Measurements from ENCODE around the gene ALPG.
"Not testable (repeated sequence)": the region's sequence is repeated elsewhere in the genome, so short reads cannot be mapped to it uniquely, and the experiment has no call there.

Gene ALPG

DNA sequence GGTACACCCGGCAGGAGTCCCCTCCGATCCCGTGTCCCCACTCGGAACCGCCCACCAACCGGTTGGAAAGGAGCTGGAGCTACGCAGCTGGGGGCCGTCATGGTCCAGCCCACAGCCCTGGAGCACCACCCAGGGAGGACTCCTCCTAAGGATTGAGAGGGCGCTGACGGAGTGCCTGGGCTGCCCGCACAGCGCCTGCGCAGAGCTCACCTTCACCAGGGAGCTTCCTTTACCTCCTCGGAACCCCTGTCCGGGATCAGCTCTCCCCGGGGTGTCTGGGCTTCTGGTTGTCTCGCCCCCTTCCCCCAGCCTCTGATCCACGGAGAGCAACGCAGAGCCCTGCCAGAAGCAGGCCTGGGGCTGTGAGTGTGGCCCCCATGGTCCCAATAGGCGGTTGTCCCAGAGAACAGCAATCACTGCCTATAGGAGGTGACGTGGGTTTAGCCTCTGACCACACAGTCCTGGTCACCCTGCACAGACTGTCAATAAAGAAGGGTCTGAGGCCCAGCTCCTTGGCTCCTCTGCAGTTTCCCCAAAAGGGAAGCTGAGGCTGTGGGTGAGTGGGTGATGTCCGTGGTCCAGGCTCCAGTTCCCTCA, 14.6 kb downstream of the ALPG start:
- Histone ChIP-seq H3K27me3 (ENCODE audit: insufficient read depth, low read length, poor library complexity) (no peaks in the 10 kb centered on the region), H3K9me3 (ENCODE audit: insufficient read depth, low read length, severe bottlenecking) (peaks cover 14% of the 10 kb centered on the region), H3K36me3 (ENCODE audit: insufficient read depth, low read length) (no peaks in the 10 kb centered on the region), H3K79me2 (ENCODE audit: insufficient read depth, low read length) (no peaks in the 10 kb centered on the region), H3K4me2 (ENCODE audit: insufficient read depth, low read length) (no peak overlapping the region), H4K20me1 (ENCODE audit: insufficient read depth, low read length) (no peaks in the 10 kb centered on the region), H3K4me3 (ENCODE audit: low read depth in 1 of 2, low read length in 2 of 2) (no peak overlapping the region), H3K4me1 (ENCODE audit: insufficient read depth, low read length) (no peaks in the 10 kb centered on the region), H3K27ac (ENCODE audit: low read length) (no peak overlapping the region), H2AFZ (ENCODE audit: low read depth, low read length) (no peak overlapping the region), H3K9ac (ENCODE audit: low read depth, low read length) (no peak overlapping the region)
- no peak for ATAC-seq (ENCODE audit: insufficient read depth, low read depth)
- no peak for DNase-seq
- TF ChIP-seq, protein P1, sequence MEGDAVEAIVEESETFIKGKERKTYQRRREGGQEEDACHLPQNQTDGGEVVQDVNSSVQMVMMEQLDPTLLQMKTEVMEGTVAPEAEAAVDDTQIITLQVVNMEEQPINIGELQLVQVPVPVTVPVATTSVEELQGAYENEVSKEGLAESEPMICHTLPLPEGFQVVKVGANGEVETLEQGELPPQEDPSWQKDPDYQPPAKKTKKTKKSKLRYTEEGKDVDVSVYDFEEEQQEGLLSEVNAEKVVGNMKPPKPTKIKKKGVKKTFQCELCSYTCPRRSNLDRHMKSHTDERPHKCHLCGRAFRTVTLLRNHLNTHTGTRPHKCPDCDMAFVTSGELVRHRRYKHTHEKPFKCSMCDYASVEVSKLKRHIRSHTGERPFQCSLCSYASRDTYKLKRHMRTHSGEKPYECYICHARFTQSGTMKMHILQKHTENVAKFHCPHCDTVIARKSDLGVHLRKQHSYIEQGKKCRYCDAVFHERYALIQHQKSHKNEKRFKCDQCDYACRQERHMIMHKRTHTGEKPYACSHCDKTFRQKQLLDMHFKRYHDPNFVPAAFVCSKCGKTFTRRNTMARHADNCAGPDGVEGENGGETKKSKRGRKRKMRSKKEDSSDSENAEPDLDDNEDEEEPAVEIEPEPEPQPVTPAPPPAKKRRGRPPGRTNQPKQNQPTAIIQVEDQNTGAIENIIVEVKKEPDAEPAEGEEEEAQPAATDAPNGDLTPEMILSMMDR (IDR thresholded peaks at IDR 0.05; ENCODE audit: borderline replicate concordance, extremely low read depth, low read length, poor library complexity, severe bottlenecking): no peak
- TF ChIP-seq EZH2 (IDR thresholded peaks at IDR 0.05; ENCODE audit: borderline replicate concordance, low read depth, low read length, severe bottlenecking): no peak

- no peaks in the 10 kb centered on the region for H3K4me1 ChIP-seq (ENCODE audit: insufficient read depth, low read length)
- no peaks in the 10 kb centered on the region for H3K27me3 ChIP-seq (ENCODE audit: insufficient read depth, low read length, poor library complexity)
- H3K9ac ChIP-seq (ENCODE audit: low read depth, low read length): no peak overlapping the region
- TF ChIP-seq, protein P1 (IDR thresholded peaks at IDR 0.05; ENCODE audit: borderline replicate concordance, extremely low read depth, low read length, poor library complexity, severe bottlenecking): no peak
- no peak for TF ChIP-seq EZH2 (IDR thresholded peaks at IDR 0.05; ENCODE audit: borderline replicate concordance, low read depth, low read length, severe bottlenecking)
- H3K27ac ChIP-seq (ENCODE audit: low read length): no peak overlapping the region
- no peaks in the 10 kb centered on the region for H3K36me3 ChIP-seq (ENCODE audit: insufficient read depth, low read length)
- H3K79me2 ChIP-seq (ENCODE audit: insufficient read depth, low read length): no peaks in the 10 kb centered on the region
- H3K4me3 ChIP-seq (ENCODE audit: low read depth in 1 of 2, low read length in 2 of 2): no peak overlapping the region
- H3K4me2 ChIP-seq (ENCODE audit: insufficient read depth, low read length): no peak overlapping the region
- ATAC-seq (ENCODE audit: insufficient read depth, low read depth): no peak
- H3K9me3 ChIP-seq (ENCODE audit: insufficient read depth, low read length, severe bottlenecking): peaks cover 14% of the 10 kb centered on the region
- H2AFZ ChIP-seq (ENCODE audit: low read depth, low read length): no peak overlapping the region
- DNase-seq: no peak
- H4K20me1 ChIP-seq (ENCODE audit: insufficient read depth, low read length): no peaks in the 10 kb centered on the region
These were observed 15.4 kb downstream of the ALPG start for GRCh38 chr2:232422051-232422450.

- peaks cover 14% of the 10 kb centered on the region for H3K9me3 ChIP-seq (ENCODE audit: insufficient read depth, low read length, severe bottlenecking)
- not testable (repeated sequence) for H3K9ac ChIP-seq (ENCODE audit: low read depth, low read length); H3K4me2 ChIP-seq (ENCODE audit: insufficient read depth, low read length); H3K4me1 ChIP-seq (ENCODE audit: insufficient read depth, low read length); H4K20me1 ChIP-seq (ENCODE audit: insufficient read depth, low read length); H3K27ac ChIP-seq (ENCODE audit: low read length); DNase-seq; ATAC-seq (ENCODE audit: insufficient read depth, low read depth); H3K4me3 ChIP-seq (ENCODE audit: low read depth in 1 of 2, low read length in 2 of 2); H3K79me2 ChIP-seq (ENCODE audit: insufficient read depth, low read length); H3K36me3 ChIP-seq (ENCODE audit: insufficient read depth, low read length); H2AFZ ChIP-seq (ENCODE audit: low read depth, low read length); H3K27me3 ChIP-seq (ENCODE audit: insufficient read depth, low read length, poor library complexity)
These were observed 16.4 kb downstream of the ALPG start for GRCh38 chr2:232422996-232423395.

DNA sequence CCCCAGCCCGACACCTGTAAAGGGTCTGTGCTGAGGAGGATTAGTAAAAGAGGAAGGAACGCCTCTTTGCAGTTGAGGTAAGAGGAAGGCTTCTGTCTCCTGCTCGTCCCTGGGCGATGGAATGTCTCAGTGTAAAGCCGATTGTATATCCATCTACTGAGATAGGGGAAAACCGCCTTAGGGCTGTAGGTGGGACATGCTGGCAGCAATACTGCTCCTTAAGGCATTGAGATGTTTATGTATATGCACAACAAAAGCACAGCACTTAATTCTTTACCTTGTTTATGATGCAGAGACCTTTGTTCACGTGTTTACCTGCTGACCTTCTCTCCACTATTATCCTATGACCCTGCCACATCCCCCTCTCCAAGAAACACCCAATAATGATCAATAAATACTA, 16.8 kb downstream of the ALPG start:
- not testable (repeated sequence) for H3K4me2 ChIP-seq (ENCODE audit: insufficient read depth, low read length)

More for the DNA sequence above, 16.8 kb downstream of the ALPG start:
- H3K36me3 ChIP-seq (ENCODE audit: insufficient read depth, low read length); H3K27me3 ChIP-seq (ENCODE audit: insufficient read depth, low read length, poor library complexity); H3K79me2 ChIP-seq (ENCODE audit: insufficient read depth, low read length); H3K27ac ChIP-seq (ENCODE audit: low read length); H3K9ac ChIP-seq (ENCODE audit: low read depth, low read length); ATAC-seq (ENCODE audit: insufficient read depth, low read depth); DNase-seq; H3K4me3 ChIP-seq (ENCODE audit: low read depth in 1 of 2, low read length in 2 of 2); H4K20me1 ChIP-seq (ENCODE audit: insufficient read depth, low read length); H2AFZ ChIP-seq (ENCODE audit: low read depth, low read length); H3K4me1 ChIP-seq (ENCODE audit: insufficient read depth, low read length): not testable (repeated sequence)
- peaks cover 14% of the 10 kb centered on the region for H3K9me3 ChIP-seq (ENCODE audit: insufficient read depth, low read length, severe bottlenecking)

Measured in DND-41 (cell line).